ENCODE results near the gene TSPAN18.

Gene TSPAN18

DNA sequence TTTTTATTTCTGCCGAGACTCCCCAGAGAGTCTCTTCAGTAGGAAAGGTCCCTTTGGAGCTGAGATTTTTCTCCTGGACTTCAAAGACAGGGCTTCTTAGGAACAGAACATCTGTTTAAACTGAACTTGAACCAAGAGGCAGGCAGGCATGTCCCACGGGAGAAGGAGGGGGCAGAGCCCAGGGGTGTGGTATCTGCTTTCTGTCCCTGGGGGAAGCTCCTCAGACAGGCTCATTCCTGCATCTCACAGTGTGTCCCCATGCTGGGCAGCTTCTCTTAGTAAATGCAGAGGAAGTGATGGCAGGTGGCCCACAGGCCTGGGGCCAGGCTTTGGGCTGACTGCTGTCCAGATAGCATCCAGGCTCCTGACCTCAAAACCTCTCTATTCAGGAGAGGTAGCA lies 47.3 kb downstream of the TSPAN18 start:
- in situ Hi-C loops (cut with HindIII; ENCODE audit: low pct_ligation_motif_present, low sequenced_read_pairs) = no loop called here
- TF ChIP-seq, protein P1, sequence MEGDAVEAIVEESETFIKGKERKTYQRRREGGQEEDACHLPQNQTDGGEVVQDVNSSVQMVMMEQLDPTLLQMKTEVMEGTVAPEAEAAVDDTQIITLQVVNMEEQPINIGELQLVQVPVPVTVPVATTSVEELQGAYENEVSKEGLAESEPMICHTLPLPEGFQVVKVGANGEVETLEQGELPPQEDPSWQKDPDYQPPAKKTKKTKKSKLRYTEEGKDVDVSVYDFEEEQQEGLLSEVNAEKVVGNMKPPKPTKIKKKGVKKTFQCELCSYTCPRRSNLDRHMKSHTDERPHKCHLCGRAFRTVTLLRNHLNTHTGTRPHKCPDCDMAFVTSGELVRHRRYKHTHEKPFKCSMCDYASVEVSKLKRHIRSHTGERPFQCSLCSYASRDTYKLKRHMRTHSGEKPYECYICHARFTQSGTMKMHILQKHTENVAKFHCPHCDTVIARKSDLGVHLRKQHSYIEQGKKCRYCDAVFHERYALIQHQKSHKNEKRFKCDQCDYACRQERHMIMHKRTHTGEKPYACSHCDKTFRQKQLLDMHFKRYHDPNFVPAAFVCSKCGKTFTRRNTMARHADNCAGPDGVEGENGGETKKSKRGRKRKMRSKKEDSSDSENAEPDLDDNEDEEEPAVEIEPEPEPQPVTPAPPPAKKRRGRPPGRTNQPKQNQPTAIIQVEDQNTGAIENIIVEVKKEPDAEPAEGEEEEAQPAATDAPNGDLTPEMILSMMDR (IDR thresholded peaks at IDR 0.05; ENCODE audit: low read depth, low read length, missing control alignments) = no peak
- Histone ChIP-seq H3K27me3 (replicated peaks) (peaks cover 30% of the 10 kb centered on the region), H3K27ac (no peak overlapping the region), H3K36me3 (replicated peaks) (no peaks in the 10 kb centered on the region), H3K4me3 (ENCODE audit: low read depth, low read length) (no peak overlapping the region)
- DNase-seq = no peak

- in situ Hi-C loops (cut with HindIII; ENCODE audit: low pct_ligation_motif_present, low sequenced_read_pairs) = no loop called here
These were observed 48.0 kb downstream of the TSPAN18 start for GRCh38 chr11:44774731-44775130.

GRCh38 chr11:44775366-44775984 lies 48.7 kb downstream of the TSPAN18 start:
- TF ChIP-seq, protein P1 (IDR thresholded peaks at IDR 0.05; ENCODE audit: low read depth, low read length, missing control alignments) = peak; percentile 84
- Histone ChIP-seq H3K4me3 (ENCODE audit: low read depth, low read length) (no peak overlapping the region), H3K27me3 (replicated peaks) (peaks cover 30% of the 10 kb centered on the region), H3K36me3 (replicated peaks) (no peaks in the 10 kb centered on the region), H3K27ac (no peak overlapping the region)
- DNase-seq = peak; percentile 32
- in situ Hi-C loops (cut with HindIII; ENCODE audit: low pct_ligation_motif_present, low sequenced_read_pairs) = no loop called here

More at GRCh38 chr11:44774731-44775130, 48.0 kb downstream of the TSPAN18 start:
- no peaks in the 10 kb centered on the region for H3K36me3 ChIP-seq (replicated peaks)
- TF ChIP-seq, protein P1 (IDR thresholded peaks at IDR 0.05; ENCODE audit: low read depth, low read length, missing control alignments) = no peak
- no peak overlapping the region for H3K27ac ChIP-seq
- DNase-seq = no peak
- peaks cover 30% of the 10 kb centered on the region for H3K27me3 ChIP-seq (replicated peaks)
- H3K4me3 ChIP-seq (ENCODE audit: low read depth, low read length) = no peak overlapping the region

DNA sequence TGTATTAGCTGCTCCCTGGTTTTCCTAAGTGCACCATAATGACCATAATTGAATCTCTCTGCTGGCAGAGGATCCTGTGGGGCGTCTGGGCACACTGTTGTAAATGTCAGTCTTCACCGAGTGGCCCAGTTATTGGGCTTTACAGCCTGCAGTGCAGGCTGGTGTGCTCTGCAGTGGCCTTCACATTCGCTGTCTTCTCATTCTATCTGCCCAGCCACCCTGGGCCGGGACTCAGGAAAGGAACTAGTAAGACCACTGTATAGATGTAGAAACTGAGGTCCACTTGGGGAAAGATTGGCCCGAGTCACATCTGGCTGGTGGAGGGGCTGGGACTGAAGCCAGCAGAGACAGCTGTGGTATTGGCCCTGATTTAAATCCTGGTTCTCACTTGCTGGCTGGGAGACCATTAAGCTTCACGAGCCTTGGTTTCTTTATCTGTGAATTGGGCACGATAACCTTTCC lies 49.3 kb downstream of the TSPAN18 start:
- in situ Hi-C loops (cut with HindIII; ENCODE audit: low pct_ligation_motif_present, low sequenced_read_pairs) = no loop called here
- Histone ChIP-seq H3K27ac (no peak overlapping the region), H3K27me3 (replicated peaks) (peaks cover 30% of the 10 kb centered on the region), H3K36me3 (replicated peaks) (no peaks in the 10 kb centered on the region), H3K4me3 (ENCODE audit: low read depth, low read length) (no peak overlapping the region)
- TF ChIP-seq, protein P1 (IDR thresholded peaks at IDR 0.05; ENCODE audit: low read depth, low read length, missing control alignments) = no peak
- no peak for DNase-seq

DNA sequence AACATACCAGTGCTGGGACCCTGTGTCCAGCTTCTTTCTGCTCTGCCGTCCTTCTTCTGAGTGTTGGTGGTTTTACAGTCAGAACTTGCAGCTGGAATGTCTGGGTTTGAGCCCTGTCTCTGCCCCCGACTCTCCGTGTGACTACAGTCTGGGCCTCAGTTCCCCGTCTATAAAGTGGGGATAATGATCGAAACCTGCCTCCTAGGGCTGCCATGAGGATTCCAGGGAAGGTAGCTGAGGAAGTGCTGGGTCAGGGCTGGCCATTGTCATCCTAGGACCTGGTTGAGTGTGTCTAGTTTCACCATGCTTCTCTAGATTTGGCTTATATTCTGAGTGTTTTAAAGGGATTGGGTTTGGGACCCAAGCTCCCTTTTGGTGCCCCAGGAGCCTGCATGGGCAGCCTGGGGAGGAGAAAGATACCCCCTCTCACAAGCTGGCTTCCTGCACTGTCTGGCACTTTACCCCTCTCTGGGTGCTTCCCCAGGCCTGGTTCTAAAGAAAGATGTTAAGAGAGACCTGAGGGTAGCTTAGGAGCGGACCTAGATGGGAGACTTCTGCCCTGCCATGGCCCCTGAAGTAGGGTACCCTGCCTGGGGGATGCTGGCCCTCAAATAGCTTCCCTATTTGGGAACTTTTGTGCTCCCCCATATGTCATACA lies 49.9 kb downstream of the TSPAN18 start:
- TF ChIP-seq, protein P1 (IDR thresholded peaks at IDR 0.05; ENCODE audit: low read depth, low read length, missing control alignments) = no peak
- Histone ChIP-seq H3K27me3 (replicated peaks) (peaks cover 30% of the 10 kb centered on the region), H3K4me3 (ENCODE audit: low read depth, low read length) (no peak overlapping the region), H3K27ac (no peak overlapping the region), H3K36me3 (replicated peaks) (no peaks in the 10 kb centered on the region)
- in situ Hi-C loops (cut with HindIII; ENCODE audit: low pct_ligation_motif_present, low sequenced_read_pairs) = no loop called here
- no peak for DNase-seq

All from brain microvascular endothelial cell (primary cell).